Measurements from ENCODE around the gene PXMP4.

Gene PXMP4

DNA sequence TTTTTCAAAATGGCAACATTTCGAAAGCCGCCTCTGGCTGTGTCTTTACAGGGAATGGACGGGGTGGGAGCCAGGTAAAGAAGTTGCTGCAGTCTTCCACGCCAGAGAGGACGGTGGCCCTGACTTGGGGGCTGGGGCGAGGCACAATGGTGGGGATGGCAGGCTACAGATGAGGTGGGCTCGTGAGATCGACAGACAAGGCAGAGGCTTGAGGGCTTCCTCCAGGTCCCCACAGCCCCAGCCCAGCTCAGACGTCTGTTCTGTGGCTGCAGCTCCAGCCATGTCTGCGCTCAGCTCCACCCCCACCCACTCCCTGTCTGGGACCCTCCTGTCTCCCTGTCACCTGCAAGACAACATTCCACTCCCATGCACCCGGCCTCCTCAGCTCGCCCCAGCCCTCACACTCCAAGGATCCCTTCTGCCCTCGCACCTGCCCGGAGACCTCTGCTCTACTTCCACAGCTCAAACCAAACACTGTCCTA is 65.4 kb downstream of the PXMP4 start:
- no peak for DNase-seq (ENCODE audit: low read depth)

GRCh38 chr20:33653900-33654596 is 66.1 kb downstream of the PXMP4 start:
- DNase-seq (ENCODE audit: low read depth), result no peak

- DNase-seq (ENCODE audit: low read depth), result no peak
Measured at GRCh38 chr20:33653218-33653899, 66.8 kb downstream of the PXMP4 start.

All from T follicular helper cell (primary cell).